Neural cell (in vitro differentiated cells): Measurements from ENCODE around the gene ADGRD1. TPM values are rescaled to one million over a fixed set of nuclear protein-coding genes. Genes with fewer than 3 reads are reported as not detected.

ENCODE experiments used
- H2AFZ ChIP-seq: fragments of 200-600, 300-800 bp; sonication (generic), shearing (Covaris generic); 2 replicates; pipeline ENCODE4 v1.6.0; 2014; ENCODE audit warnings: low read depth, mild to moderate bottlenecking, antibody characterized with exemption, low read length, moderate library complexity
- H3F3A ChIP-seq: fragments of 200-600 bp; shearing (Covaris generic); 2 replicates; pipeline ENCODE4 v1.6.1; 2016; ENCODE audit warnings: mild to moderate bottlenecking, moderate library complexity, mixed read lengths, antibody characterized with exemption, low read length; ENCODE audit not compliant: insufficient read depth, poor library complexity, severe bottlenecking
- H3K27ac ChIP-seq: fragments of 200-600, 300-800 bp; sonication (generic), shearing (Covaris generic); 2 replicates; pipeline ENCODE4 v1.5.1; 2014; ENCODE audit warnings: mild to moderate bottlenecking, low read length, moderate library complexity
- H3K27me3 ChIP-seq: fragments of 300-800, 200-600 bp; sonication (generic), shearing (Covaris generic); 2 replicates; pipeline ENCODE4 v1.6.0; 2014; ENCODE audit warnings: mild to moderate bottlenecking, low read depth, low read length, moderate library complexity; ENCODE audit not compliant: insufficient read depth
- H3K36me3 ChIP-seq: fragments of 300-800, 200-600 bp; sonication (generic), shearing (Covaris generic); 2 replicates; pipeline ENCODE4 v1.5.1; 2014; ENCODE audit warnings: mild to moderate bottlenecking, antibody characterized with exemption, low read length, moderate library complexity; ENCODE audit not compliant: insufficient read depth
- H3K4me2 ChIP-seq: fragments of 300-800, 200-600 bp; sonication (generic), shearing (Covaris generic); 2 replicates; pipeline ENCODE4 v1.6.0; 2014; ENCODE audit warnings: mild to moderate bottlenecking, low read length
- H3K4me3 ChIP-seq: fragments of 300-800, 200-600 bp; sonication (generic), shearing (Covaris generic); 2 replicates; pipeline ENCODE4 v1.5.1; 2014; ENCODE audit warnings: mild to moderate bottlenecking, low read length, moderate library complexity
- H3K79me2 ChIP-seq: fragments of 200-600 bp; shearing (Covaris generic); replicated peaks from 2 replicates; pipeline ENCODE4 v1.6.0; 2014; ENCODE audit warnings: mild to moderate bottlenecking, low read length, moderate library complexity; ENCODE audit not compliant: insufficient read depth
- H3K9ac ChIP-seq: fragments of 300-800, 200-600 bp; sonication (generic), shearing (Covaris generic); 2 replicates; pipeline ENCODE4 v1.6.1; 2016; ENCODE audit warnings: mild to moderate bottlenecking, low read length, mixed read lengths
- H3K9me2 ChIP-seq: fragments of 200-600 bp; shearing (Covaris generic); 2 replicates; pipeline ENCODE4 v1.6.1; 2016; ENCODE audit warnings: mild to moderate bottlenecking, low read length, mixed read lengths; ENCODE audit not compliant: insufficient read depth
- H3K9me3 ChIP-seq: fragments of 200-600, 300-800 bp; sonication (generic), shearing (Covaris generic); 2 replicates; pipeline ENCODE4 v1.6.1; 2016; ENCODE audit warnings: mild to moderate bottlenecking, mixed run types, low read length, moderate library complexity, mixed read lengths
- H4K20me1 ChIP-seq: fragments of 200-600 bp; shearing (Covaris generic); 2 replicates; pipeline ENCODE4 v1.6.1; 2016; ENCODE audit warnings: mild to moderate bottlenecking, mixed run types; ENCODE audit not compliant: insufficient read depth
- CTCF ChIP-seq: fragments of 450-650 bp; IDR thresholded peaks from 2 replicates; pipeline ENCODE4 v1.5.1; 2014; ENCODE audit warnings: antibody characterized with exemption, mild to moderate bottlenecking, moderate library complexity; ENCODE audit not compliant: poor library complexity, severe bottlenecking
- EP300 ChIP-seq: fragments of 450-650 bp; conservative IDR thresholded peaks from 2 replicates; pipeline ENCODE4 v1.6.1; 2014; ENCODE audit warnings: antibody characterized with exemption, mild to moderate bottlenecking, moderate library complexity; ENCODE audit not compliant: poor library complexity, severe bottlenecking
- EZH2 ChIP-seq: fragments of 200-600, 300-800 bp; shearing (Covaris generic), sonication (generic); IDR thresholded peaks from 2 replicates; pipeline ENCODE4 v1.6.1; 2014; ENCODE audit warnings: antibody characterized with exemption, low read length, borderline replicate concordance, mild to moderate bottlenecking; ENCODE audit not compliant: insufficient read depth, poor library complexity, severe bottlenecking
- MXI1 ChIP-seq: fragments of 450-650 bp; conservative IDR thresholded peaks from 2 replicates; pipeline ENCODE4 v1.6.1; 2014; ENCODE audit warnings: antibody characterized with exemption, mild to moderate bottlenecking; ENCODE audit not compliant: poor library complexity, severe bottlenecking
- POLR2AphosphoS5 ChIP-seq: IDR thresholded peaks from 2 replicates; pipeline ENCODE4 v1.6.1; 2012
- RAD21 ChIP-seq: fragments of 450-650 bp; conservative IDR thresholded peaks from 2 replicates; pipeline ENCODE4 v1.6.1; 2014; ENCODE audit warnings: antibody characterized with exemption, mild to moderate bottlenecking, moderate library complexity
- REST ChIP-seq: IDR thresholded peaks from 2 replicates; pipeline ENCODE4 v1.6.1; 2012; ENCODE audit warnings: borderline replicate concordance
- SMC3 ChIP-seq: fragments of 450-650 bp; conservative IDR thresholded peaks from 2 replicates; pipeline ENCODE4 v1.6.1; 2014; ENCODE audit warnings: antibody characterized with exemption, mild to moderate bottlenecking, moderate library complexity; ENCODE audit not compliant: poor library complexity
- TAF1 ChIP-seq: IDR thresholded peaks from 2 replicates; pipeline ENCODE4 v1.6.1; 2012; ENCODE audit warnings: low read depth
- polyA plus RNA-seq: library from polyadenylated mRNA; depleted of rRNA; stranded (reverse); fragments of >200 nt; gene quantifications from 2 replicates; pipeline ENCODE4 v1.2.3, GENCODE V29; 2014

The ADGRD1 gene
- polyA plus RNA-seq, 1 donor from 2014 or later = 1.7 TPM

- Histone ChIP-seq H3K4me2 (no peak overlapping the region), H3K27ac (no peak overlapping the region), H3K27me3 (no peaks in the 10 kb centered on the region), H3K36me3 (no peaks in the 10 kb centered on the region), H3F3A (no peaks in the 10 kb centered on the region), H4K20me1 (no peaks in the 10 kb centered on the region), H3K4me3 (no peak overlapping the region), H3K9ac (no peak overlapping the region), H3K9me2 (no peaks in the 10 kb centered on the region), H2AFZ (no peak overlapping the region), H3K9me3 (no peaks in the 10 kb centered on the region), H3K79me2 (no peaks in the 10 kb centered on the region)
- no peak for TF ChIP-seq REST
- TF ChIP-seq SMC3 = no peak
- no peak for TF ChIP-seq EZH2
Measured at GRCh38 chr12:130973109-130973508, 19.4 kb downstream of the ADGRD1 start.

DNA sequence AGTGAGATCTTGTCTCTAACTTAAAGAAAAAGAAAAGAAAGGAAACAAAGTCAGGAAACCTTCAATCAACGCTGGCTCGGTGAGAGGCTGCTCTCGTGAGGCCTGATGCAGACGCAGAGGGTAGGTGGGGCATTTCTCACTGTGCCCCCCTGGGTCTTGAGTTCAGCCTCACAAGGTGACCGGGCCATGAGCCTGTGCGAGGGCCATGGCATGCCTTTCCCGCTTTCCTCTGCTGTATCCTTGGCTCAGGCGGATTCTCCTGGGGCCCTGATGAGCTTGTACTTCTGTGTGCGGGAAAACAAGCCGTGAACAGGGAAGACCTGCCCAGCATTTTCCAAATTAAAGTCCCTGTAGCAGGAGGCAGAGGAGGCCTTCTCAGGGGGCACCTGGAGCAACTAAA is 20.2 kb downstream of the ADGRD1 start:
- H2AFZ ChIP-seq = no peak overlapping the region
- TF ChIP-seq TAF1 (no peak), CTCF (no peak), MXI1 (no peak), SMC3 (no peak), REST (no peak), RAD21 (no peak), EP300 (no peak), EZH2 (no peak), POLR2AphosphoS5 (no peak)
- H3K79me2 ChIP-seq = no peaks in the 10 kb centered on the region
- no peaks in the 10 kb centered on the region for H3K9me3 ChIP-seq
- H3K4me2 ChIP-seq = no peak overlapping the region
- no peaks in the 10 kb centered on the region for H4K20me1 ChIP-seq
- no peaks in the 10 kb centered on the region for H3K36me3 ChIP-seq
- no peaks in the 10 kb centered on the region for H3K27me3 ChIP-seq
- H3K27ac ChIP-seq = no peak overlapping the region
- no peak overlapping the region for H3K9ac ChIP-seq
- H3K9me2 ChIP-seq = no peaks in the 10 kb centered on the region
- no peak overlapping the region for H3K4me3 ChIP-seq
- no peaks in the 10 kb centered on the region for H3F3A ChIP-seq
